ENCODE measurements around the gene RAB8B.

The RAB8B gene

DNA sequence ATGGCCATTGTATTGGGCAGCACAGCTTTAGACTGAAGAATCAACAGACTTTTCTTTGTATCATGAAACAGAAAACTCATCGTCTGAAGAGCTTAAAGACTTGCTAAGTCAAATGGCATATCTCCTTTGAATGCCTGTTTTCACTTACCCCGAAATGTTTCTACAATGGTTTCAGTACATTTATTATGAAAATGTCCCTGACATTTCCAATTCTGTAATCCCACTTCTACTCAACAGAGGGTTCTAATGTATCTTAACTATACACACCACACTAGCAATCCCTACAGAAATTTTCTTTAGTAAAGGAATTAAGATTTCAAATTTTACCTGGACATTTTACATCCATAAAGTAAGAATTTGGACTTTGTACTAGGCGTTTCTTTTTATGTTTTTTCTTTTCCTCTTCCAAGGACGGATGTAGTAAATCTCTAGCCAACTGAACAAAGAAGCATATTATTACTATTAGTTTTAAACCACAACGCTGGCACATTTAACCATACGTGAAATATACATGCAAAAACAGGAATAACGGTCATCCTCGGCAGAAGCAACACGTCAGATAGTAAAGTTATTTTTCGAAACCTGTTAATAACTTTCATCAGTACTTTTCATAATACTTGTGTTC is 33.2 kb upstream of the RAB8B start:
- Histone ChIP-seq H3K27ac (ENCODE audit: low read depth, low read length) (peak overlapping the region; percentile 75; the same call in 1 of the 2 replicates), H4K20me1 (ENCODE audit: low read depth, low read length) (no peaks in the 10 kb centered on the region), H3K36me3 (ENCODE audit: low read length) (0 out of 2 replicates have a peak, but pooled peaks cover 3% of the 10 kb centered on the region), H3K27me3 (ENCODE audit: low read length) (no peaks in the 10 kb centered on the region), H3F3A (ENCODE audit: insufficient read depth) (peaks cover 3% of the 10 kb centered on the region; the same call in 1 of the 2 replicates), H3K79me2 (ENCODE audit: insufficient read depth, low read length) (0 out of 2 replicates have a peak, but pooled peaks cover 7% of the 10 kb centered on the region), H3K9me2 (replicated peaks; ENCODE audit: insufficient read depth, low read length) (no peaks in the 10 kb centered on the region), H2AFZ (ENCODE audit: low read depth, low read length, severe bottlenecking) (peak overlapping the region; percentile 95), H3K4me2 (ENCODE audit: low read depth, low read length, poor library complexity, severe bottlenecking) (peak overlapping the region; percentile 71), H3K9me3 (ENCODE audit: insufficient read depth, low read length) (no peaks in the 10 kb centered on the region), H3K9ac (ENCODE audit: low read length) (peak overlapping the region; percentile 74), H3K4me3 (ENCODE audit: insufficient read depth, low read length, poor library complexity, severe bottlenecking) (peak overlapping the region; percentile 79)
- TF ChIP-seq, protein P1, sequence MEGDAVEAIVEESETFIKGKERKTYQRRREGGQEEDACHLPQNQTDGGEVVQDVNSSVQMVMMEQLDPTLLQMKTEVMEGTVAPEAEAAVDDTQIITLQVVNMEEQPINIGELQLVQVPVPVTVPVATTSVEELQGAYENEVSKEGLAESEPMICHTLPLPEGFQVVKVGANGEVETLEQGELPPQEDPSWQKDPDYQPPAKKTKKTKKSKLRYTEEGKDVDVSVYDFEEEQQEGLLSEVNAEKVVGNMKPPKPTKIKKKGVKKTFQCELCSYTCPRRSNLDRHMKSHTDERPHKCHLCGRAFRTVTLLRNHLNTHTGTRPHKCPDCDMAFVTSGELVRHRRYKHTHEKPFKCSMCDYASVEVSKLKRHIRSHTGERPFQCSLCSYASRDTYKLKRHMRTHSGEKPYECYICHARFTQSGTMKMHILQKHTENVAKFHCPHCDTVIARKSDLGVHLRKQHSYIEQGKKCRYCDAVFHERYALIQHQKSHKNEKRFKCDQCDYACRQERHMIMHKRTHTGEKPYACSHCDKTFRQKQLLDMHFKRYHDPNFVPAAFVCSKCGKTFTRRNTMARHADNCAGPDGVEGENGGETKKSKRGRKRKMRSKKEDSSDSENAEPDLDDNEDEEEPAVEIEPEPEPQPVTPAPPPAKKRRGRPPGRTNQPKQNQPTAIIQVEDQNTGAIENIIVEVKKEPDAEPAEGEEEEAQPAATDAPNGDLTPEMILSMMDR (IDR thresholded peaks at IDR 0.05; ENCODE audit: insufficient read depth, low read length, poor library complexity, severe bottlenecking), result no peak
- TF ChIP-seq EZH2phosphoT487 (conservative IDR thresholded peaks at IDR 0.05; ENCODE audit: low read length), result no peak

DNA sequence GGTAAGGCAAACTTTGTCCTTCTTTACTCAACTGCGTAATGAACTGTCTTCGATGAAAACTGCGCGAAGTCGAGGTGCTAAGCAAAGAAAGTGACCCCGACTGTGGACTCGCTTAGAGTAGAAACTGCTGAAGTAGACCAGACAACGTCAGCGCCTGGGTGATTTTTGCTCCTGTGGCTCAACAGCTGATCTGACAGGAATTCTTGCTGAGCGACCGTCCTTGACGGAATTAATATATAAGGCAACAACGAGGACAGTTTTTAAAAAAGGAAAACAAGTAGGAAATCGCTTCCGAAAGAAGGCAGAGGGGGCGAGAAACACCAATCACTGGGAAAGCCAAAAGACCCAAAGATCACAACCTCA is 32.7 kb upstream of the RAB8B start:
- no peaks in the 10 kb centered on the region for H3K27me3 ChIP-seq (ENCODE audit: low read length)
- H3K36me3 ChIP-seq (ENCODE audit: low read length), result 0 out of 2 replicates have a peak, but pooled peaks cover 3% of the 10 kb centered on the region
- peak overlapping the region; percentile 79 for H3K4me3 ChIP-seq (ENCODE audit: insufficient read depth, low read length, poor library complexity, severe bottlenecking)
- TF ChIP-seq, protein P1 (IDR thresholded peaks at IDR 0.05; ENCODE audit: insufficient read depth, low read length, poor library complexity, severe bottlenecking), result no peak
- TF ChIP-seq EZH2phosphoT487 (conservative IDR thresholded peaks at IDR 0.05; ENCODE audit: low read length), result no peak
- peak overlapping the region; percentile 71 for H3K4me2 ChIP-seq (ENCODE audit: low read depth, low read length, poor library complexity, severe bottlenecking)
- peak overlapping the region; percentile 74 for H3K9ac ChIP-seq (ENCODE audit: low read length)
- peaks cover 3% of the 10 kb centered on the region; the same call in 1 of the 2 replicates for H3F3A ChIP-seq (ENCODE audit: insufficient read depth)
- H2AFZ ChIP-seq (ENCODE audit: low read depth, low read length, severe bottlenecking), result peak overlapping the region; percentile 95
- no peaks in the 10 kb centered on the region for H3K9me2 ChIP-seq (replicated peaks; ENCODE audit: insufficient read depth, low read length)
- H4K20me1 ChIP-seq (ENCODE audit: low read depth, low read length), result no peaks in the 10 kb centered on the region
- H3K9me3 ChIP-seq (ENCODE audit: insufficient read depth, low read length), result no peaks in the 10 kb centered on the region
- 0 out of 2 replicates have a peak, but pooled peaks cover 7% of the 10 kb centered on the region for H3K79me2 ChIP-seq (ENCODE audit: insufficient read depth, low read length)
- H3K27ac ChIP-seq (ENCODE audit: low read depth, low read length), result peak overlapping the region; percentile 75

DNA sequence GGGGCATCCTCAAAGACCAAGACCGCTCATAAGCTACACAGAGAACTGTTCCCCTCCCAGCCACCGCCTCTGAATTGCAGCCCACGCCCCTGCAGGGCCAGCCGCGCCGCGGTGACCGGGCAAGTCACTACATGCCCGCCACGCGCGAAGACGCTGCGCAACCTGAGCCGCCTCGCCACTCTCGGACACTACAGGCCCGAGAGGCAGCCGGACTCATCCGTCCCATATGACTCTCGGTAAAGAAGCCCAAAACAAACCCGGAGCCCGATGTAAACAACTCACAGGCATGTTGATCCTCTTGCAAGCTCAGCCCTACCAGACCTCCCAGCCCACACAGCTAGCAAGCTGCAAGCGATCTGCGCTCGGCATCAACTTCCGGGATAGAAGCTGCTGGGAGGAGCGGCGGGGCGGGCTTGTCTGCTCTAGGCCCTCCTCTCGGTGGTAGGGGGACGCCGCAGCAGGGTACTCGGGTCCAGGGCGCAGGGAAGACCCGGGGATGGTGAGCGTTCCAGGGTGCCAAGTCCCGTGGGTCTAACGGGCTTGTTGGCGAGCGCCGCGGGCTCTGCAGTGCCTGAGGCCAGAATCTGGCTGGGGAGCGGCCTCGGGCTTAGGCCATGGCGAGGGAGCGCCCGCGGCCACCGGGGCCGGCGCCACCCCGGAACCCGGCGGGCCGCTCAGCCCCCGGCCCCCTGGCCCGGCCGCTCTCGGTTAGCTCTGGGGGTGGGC is 32.1 kb upstream of the RAB8B start, which contains the start of gene RPS27L:
RPS27L (minus strand) TSS at position 360 of the 726 bp plus-strand sequence; CDS start at position 288, 72 bp downstream.
- no peaks in the 10 kb centered on the region for H3K27me3 ChIP-seq (ENCODE audit: low read length)
- H3K4me2 ChIP-seq (ENCODE audit: low read depth, low read length, poor library complexity, severe bottlenecking), result peak within 1 kb of the TSS; percentile 71
- peaks cover 3% of the 10 kb centered on the region; the same call in 1 of the 2 replicates for H3F3A ChIP-seq (ENCODE audit: insufficient read depth)
- 0 out of 2 replicates have a peak, but pooled peaks cover 7% of the 10 kb centered on the region for H3K79me2 ChIP-seq (ENCODE audit: insufficient read depth, low read length)
- H3K36me3 ChIP-seq (ENCODE audit: low read length), result 0 out of 2 replicates have a peak, but pooled peaks cover 3% of the 10 kb centered on the region
- no peaks in the 10 kb centered on the region for H3K9me2 ChIP-seq (replicated peaks; ENCODE audit: insufficient read depth, low read length)
- H3K9ac ChIP-seq (ENCODE audit: low read length), result peak within 1 kb of the TSS; percentile 74
- TF ChIP-seq EZH2phosphoT487 (conservative IDR thresholded peaks at IDR 0.05; ENCODE audit: low read length), result no peak
- TF ChIP-seq, protein P1 (IDR thresholded peaks at IDR 0.05; ENCODE audit: insufficient read depth, low read length, poor library complexity, severe bottlenecking), result no peak
- no peaks in the 10 kb centered on the region for H3K9me3 ChIP-seq (ENCODE audit: insufficient read depth, low read length)
- peak within 1 kb of the TSS; percentile 95 for H2AFZ ChIP-seq (ENCODE audit: low read depth, low read length, severe bottlenecking)
- H3K27ac ChIP-seq (ENCODE audit: low read depth, low read length), result peak within 1 kb of the TSS; percentile 75
- no peaks in the 10 kb centered on the region for H4K20me1 ChIP-seq (ENCODE audit: low read depth, low read length)
- peak within 1 kb of the TSS; percentile 79 for H3K4me3 ChIP-seq (ENCODE audit: insufficient read depth, low read length, poor library complexity, severe bottlenecking)
